ENCODE data around the gene FAM13A. TPM values are rescaled to one million over a fixed set of nuclear protein-coding genes. Genes with fewer than 3 reads are reported as not detected.

FAM13A gene
- total and polyA plus RNA-seq, 2 experiments from 2014 or later, result 23.3 to 43.8 TPM

GRCh38 chr4:88881227-88881569 lies 175.8 kb downstream of the FAM13A start:
- Histone ChIP-seq H3K4me3 (no peak overlapping the region), H3K9me3 (ENCODE audit: low read depth) (no peaks in the 10 kb centered on the region), H3K27me3 (no peaks in the 10 kb centered on the region), H3K4me1 (ENCODE audit: low read depth) (peaks cover 9% of the 10 kb centered on the region), H3K36me3 (no peaks in the 10 kb centered on the region), H3K27ac (peak overlapping the region; percentile 75)
- TF ChIP-seq, protein P1, sequence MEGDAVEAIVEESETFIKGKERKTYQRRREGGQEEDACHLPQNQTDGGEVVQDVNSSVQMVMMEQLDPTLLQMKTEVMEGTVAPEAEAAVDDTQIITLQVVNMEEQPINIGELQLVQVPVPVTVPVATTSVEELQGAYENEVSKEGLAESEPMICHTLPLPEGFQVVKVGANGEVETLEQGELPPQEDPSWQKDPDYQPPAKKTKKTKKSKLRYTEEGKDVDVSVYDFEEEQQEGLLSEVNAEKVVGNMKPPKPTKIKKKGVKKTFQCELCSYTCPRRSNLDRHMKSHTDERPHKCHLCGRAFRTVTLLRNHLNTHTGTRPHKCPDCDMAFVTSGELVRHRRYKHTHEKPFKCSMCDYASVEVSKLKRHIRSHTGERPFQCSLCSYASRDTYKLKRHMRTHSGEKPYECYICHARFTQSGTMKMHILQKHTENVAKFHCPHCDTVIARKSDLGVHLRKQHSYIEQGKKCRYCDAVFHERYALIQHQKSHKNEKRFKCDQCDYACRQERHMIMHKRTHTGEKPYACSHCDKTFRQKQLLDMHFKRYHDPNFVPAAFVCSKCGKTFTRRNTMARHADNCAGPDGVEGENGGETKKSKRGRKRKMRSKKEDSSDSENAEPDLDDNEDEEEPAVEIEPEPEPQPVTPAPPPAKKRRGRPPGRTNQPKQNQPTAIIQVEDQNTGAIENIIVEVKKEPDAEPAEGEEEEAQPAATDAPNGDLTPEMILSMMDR (IDR thresholded peaks at IDR 0.05; ENCODE audit: low read depth, low read length), result no peak
- DNase-seq (ENCODE audit: low read depth in 1 of 2, low spot score in 1 of 2), result no peak

DNA sequence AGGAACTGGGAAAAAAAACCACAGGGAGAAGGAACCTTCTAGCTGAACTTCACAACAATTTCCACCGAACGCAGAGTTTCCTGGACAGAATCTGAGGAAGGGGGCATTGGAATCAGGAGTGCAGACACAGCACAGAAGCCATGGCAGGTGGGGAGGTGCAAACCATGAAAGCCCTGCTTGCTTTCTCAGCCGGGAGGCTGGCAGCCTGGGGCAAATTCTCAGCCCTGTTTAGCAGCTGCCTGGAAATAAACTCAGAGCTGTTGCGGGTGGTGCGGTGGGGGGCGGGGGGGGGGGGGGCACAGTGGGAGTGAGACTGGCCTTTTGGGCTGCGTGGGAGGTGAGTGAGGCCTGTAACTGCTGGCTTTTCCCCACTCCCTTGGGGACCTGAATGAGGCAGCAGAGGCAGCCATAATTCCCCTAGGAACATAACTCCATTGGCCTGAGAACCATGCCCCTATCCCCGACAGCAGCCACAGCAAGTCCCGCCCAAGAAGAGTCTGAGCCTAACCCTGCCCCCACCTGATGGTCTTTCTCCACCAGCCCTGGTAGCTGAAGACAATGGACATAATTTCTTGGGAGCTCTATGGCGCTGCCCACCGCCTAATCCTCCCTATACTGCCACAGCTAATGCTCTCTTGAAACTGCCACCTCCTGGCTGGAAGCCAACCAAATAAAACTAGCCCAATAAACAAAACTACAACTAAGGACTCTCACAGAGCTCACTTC lies 176.3 kb downstream of the FAM13A start:
- no peaks in the 10 kb centered on the region for H3K27me3 ChIP-seq
- H3K36me3 ChIP-seq, result no peaks in the 10 kb centered on the region
- no peaks in the 10 kb centered on the region for H3K9me3 ChIP-seq (ENCODE audit: low read depth)
- DNase-seq (ENCODE audit: low read depth in 1 of 2, low spot score in 1 of 2), result peak in 1 of 2 donors; percentile 52
- H3K4me3 ChIP-seq, result no peak overlapping the region
- TF ChIP-seq, protein P1 (IDR thresholded peaks at IDR 0.05; ENCODE audit: low read depth, low read length), result no peak
- peak overlapping the region; percentile 75 for H3K27ac ChIP-seq
- peaks cover 9% of the 10 kb centered on the region for H3K4me1 ChIP-seq (ENCODE audit: low read depth)

DNA sequence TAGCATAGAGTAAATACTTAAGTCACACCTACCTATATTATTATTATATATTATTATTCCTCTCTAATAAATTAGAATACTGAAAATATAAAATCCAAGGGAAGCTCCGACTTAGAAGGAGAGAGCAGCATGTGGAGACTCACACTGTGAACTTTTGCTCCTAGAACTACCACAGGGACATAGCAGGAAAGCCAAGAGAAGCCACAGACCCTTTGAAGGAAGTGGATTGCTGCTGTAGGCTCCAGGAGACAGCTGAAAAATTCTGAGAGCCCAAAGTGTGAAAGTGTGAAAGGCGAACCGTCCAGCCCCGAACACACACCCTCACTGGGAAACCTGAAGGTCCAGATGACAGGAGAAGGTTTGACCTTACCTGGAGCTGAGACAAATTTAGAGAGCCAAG lies 177.0 kb downstream of the FAM13A start:
- no peaks in the 10 kb centered on the region for H3K27me3 ChIP-seq
- H3K4me1 ChIP-seq (ENCODE audit: low read depth), result peaks cover 9% of the 10 kb centered on the region
- H3K4me3 ChIP-seq, result no peak overlapping the region
- TF ChIP-seq, protein P1 (IDR thresholded peaks at IDR 0.05; ENCODE audit: low read depth, low read length), result no peak
- peak overlapping the region; percentile 75 for H3K27ac ChIP-seq
- DNase-seq (ENCODE audit: low read depth in 1 of 2, low spot score in 1 of 2), result peak in 1 of 2 donors; percentile 40
- H3K36me3 ChIP-seq, result no peaks in the 10 kb centered on the region
- no peaks in the 10 kb centered on the region for H3K9me3 ChIP-seq (ENCODE audit: low read depth)

DNA sequence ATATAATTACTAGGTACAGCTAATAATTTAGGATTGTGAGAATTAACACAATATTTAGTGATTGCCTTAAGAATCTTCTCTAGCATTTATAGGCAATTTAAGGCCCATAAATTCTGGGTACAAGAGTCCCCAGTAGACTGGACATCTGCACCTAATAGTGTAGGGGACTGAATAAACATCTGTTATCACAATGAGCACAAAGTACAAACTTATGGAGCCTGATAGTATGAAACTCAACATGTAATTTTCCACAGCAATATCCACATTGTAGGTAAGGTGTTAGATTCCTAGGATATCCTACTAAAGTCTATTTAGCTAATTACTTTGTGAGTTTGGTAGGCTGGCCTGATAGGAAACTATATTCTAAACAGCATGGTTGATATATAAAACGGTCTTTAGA lies 178.3 kb downstream of the FAM13A start:
- TF ChIP-seq, protein P1 (IDR thresholded peaks at IDR 0.05; ENCODE audit: low read depth, low read length), result no peak
- no peaks in the 10 kb centered on the region for H3K27me3 ChIP-seq
- peaks cover 9% of the 10 kb centered on the region for H3K4me1 ChIP-seq (ENCODE audit: low read depth)
- no peaks in the 10 kb centered on the region for H3K9me3 ChIP-seq (ENCODE audit: low read depth)
- no peaks in the 10 kb centered on the region for H3K36me3 ChIP-seq
- H3K4me3 ChIP-seq, result no peak overlapping the region
- no peak for DNase-seq (ENCODE audit: low read depth in 1 of 2, low spot score in 1 of 2)
- no peak overlapping the region for H3K27ac ChIP-seq

GRCh38 chr4:88870428-88870827 lies 186.6 kb downstream of the FAM13A start:
- Histone ChIP-seq H3K27me3 (no peaks in the 10 kb centered on the region), H3K27ac (no peak overlapping the region), H3K4me3 (no peak overlapping the region), H3K9me3 (ENCODE audit: low read depth) (no peaks in the 10 kb centered on the region), H3K4me1 (ENCODE audit: low read depth) (no peaks in the 10 kb centered on the region), H3K36me3 (no peaks in the 10 kb centered on the region)
- TF ChIP-seq, protein P1 (IDR thresholded peaks at IDR 0.05; ENCODE audit: low read depth, low read length), result no peak
- DNase-seq (ENCODE audit: low read depth in 1 of 2, low spot score in 1 of 2), result no peak

Data from cardiac muscle cell (in vitro differentiated cells and primary cell).